Cerebellar nuclear complex (tissue), 1 donor: ENCODE results near the gene SLC9A9.

Experiments
- DNase-seq, 2 experiments: peaks; one replicate each; lab custom pipeline; 2025; lab: John Stamatoyannopoulos, UW

SLC9A9 gene

GRCh38 chr3:143216709-143217182, 631.5 kb downstream of the SLC9A9 start:
- DNase-seq, result no peak
